Esophagus muscularis mucosa (tissue), 3 donors: Measurements from ENCODE around the gene TMC1.

Experiments used
- POLR2A ChIP-seq: fragments of 450-650 bp; IDR thresholded peaks from one replicate; pipeline ENCODE4 v1.6.1; 2017; ENCODE audit warnings: antibody characterized with exemption, moderate library complexity, mild to moderate bottlenecking, low read depth
- POLR2AphosphoS5 ChIP-seq, 2 donors: sonication (generic); formaldehyde crosslinking; IDR thresholded peaks; one replicate each; pipeline ENCODE4 v1.6.1; 2017; ENCODE audit warnings: antibody characterized with exemption in 2 of 2
- TF ChIP-seq, protein P1 (sequence below), 3 experiments: fragments of 200-600 bp in 2 of 3; fragments of 450-650 bp in 1 of 3; sonication (generic) in 2 of 3; IDR thresholded peaks; one replicate each; pipeline ENCODE4 v1.5.1; 2017 to 2019; ENCODE audit warnings: antibody characterized with exemption in 3 of 3, mild to moderate bottlenecking in 2 of 3, moderate library complexity in 1 of 3

DNA sequence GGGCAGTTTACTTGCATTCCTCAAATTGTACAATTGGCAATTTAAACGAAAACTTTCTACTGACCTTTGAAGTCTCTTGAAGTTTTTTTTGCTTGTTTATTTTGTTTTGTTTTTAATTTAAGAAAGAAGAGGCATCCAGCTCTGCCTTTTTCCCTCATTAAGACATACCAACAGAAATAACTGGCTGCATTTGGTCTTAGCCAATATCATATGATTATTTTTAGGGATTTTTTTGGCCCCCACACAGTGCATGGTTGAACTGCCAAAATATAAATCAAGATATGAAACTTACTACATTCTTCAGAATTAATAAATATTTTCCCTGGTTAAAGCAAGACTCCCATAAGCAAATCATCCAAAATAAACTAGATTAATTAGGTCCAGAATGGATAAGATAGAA lies 352.0 kb downstream of the TMC1 start:
- TF ChIP-seq POLR2AphosphoS5 (IDR thresholded peaks at IDR 0.05) (no peak), POLR2A (no peak)
- TF ChIP-seq, protein P1, sequence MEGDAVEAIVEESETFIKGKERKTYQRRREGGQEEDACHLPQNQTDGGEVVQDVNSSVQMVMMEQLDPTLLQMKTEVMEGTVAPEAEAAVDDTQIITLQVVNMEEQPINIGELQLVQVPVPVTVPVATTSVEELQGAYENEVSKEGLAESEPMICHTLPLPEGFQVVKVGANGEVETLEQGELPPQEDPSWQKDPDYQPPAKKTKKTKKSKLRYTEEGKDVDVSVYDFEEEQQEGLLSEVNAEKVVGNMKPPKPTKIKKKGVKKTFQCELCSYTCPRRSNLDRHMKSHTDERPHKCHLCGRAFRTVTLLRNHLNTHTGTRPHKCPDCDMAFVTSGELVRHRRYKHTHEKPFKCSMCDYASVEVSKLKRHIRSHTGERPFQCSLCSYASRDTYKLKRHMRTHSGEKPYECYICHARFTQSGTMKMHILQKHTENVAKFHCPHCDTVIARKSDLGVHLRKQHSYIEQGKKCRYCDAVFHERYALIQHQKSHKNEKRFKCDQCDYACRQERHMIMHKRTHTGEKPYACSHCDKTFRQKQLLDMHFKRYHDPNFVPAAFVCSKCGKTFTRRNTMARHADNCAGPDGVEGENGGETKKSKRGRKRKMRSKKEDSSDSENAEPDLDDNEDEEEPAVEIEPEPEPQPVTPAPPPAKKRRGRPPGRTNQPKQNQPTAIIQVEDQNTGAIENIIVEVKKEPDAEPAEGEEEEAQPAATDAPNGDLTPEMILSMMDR (IDR thresholded peaks at IDR 0.05) = no peak
